Skeletal muscle satellite cell (primary cell): ENCODE measurements around the gene S100A1.

Experiments
- H3K27me3 ChIP-seq: 2 replicates; pipeline ENCODE4 v1.7.0; 2013; ENCODE audit warnings: low read length; ENCODE audit not compliant: control insufficient read depth, insufficient read depth
- H3K36me3 ChIP-seq: 2 replicates; pipeline ENCODE4 v1.7.0; 2013; ENCODE audit warnings: mild to moderate bottlenecking, control low read depth, low read length; ENCODE audit not compliant: insufficient read depth
- H3K4me1 ChIP-seq: 2 replicates; pipeline ENCODE4 v1.7.0; 2013; ENCODE audit warnings: low read length; ENCODE audit not compliant: control insufficient read depth, insufficient read depth
- H3K4me2 ChIP-seq: 2 replicates; pipeline ENCODE4 v1.7.0; 2013; ENCODE audit warnings: mild to moderate bottlenecking, low read length
- H3K4me3 ChIP-seq: 2 replicates; pipeline ENCODE4 v1.7.0; 2013; ENCODE audit warnings: low read length
- H3K9ac ChIP-seq: 2 replicates; pipeline ENCODE4 v1.7.0; 2013; ENCODE audit warnings: mild to moderate bottlenecking, low read depth, low read length, moderate library complexity
- H3K9me3 ChIP-seq: replicated peaks from 2 replicates; pipeline ENCODE4 v1.7.0; 2013; ENCODE audit warnings: mild to moderate bottlenecking, control low read depth, low read length

The S100A1 gene

GRCh38 chr1:153597206-153597605 is 31.0 kb upstream of the S100A1 start:
- H3K9ac ChIP-seq, result no peak overlapping the region
- peak overlapping the region; percentile 18 for H3K4me2 ChIP-seq
- peaks cover 6% of the 10 kb centered on the region for H3K36me3 ChIP-seq
- H3K27me3 ChIP-seq, result no peaks in the 10 kb centered on the region
- no peaks in the 10 kb centered on the region for H3K9me3 ChIP-seq
- H3K4me1 ChIP-seq, result peaks cover 29% of the 10 kb centered on the region
- no peak overlapping the region for H3K4me3 ChIP-seq

DNA sequence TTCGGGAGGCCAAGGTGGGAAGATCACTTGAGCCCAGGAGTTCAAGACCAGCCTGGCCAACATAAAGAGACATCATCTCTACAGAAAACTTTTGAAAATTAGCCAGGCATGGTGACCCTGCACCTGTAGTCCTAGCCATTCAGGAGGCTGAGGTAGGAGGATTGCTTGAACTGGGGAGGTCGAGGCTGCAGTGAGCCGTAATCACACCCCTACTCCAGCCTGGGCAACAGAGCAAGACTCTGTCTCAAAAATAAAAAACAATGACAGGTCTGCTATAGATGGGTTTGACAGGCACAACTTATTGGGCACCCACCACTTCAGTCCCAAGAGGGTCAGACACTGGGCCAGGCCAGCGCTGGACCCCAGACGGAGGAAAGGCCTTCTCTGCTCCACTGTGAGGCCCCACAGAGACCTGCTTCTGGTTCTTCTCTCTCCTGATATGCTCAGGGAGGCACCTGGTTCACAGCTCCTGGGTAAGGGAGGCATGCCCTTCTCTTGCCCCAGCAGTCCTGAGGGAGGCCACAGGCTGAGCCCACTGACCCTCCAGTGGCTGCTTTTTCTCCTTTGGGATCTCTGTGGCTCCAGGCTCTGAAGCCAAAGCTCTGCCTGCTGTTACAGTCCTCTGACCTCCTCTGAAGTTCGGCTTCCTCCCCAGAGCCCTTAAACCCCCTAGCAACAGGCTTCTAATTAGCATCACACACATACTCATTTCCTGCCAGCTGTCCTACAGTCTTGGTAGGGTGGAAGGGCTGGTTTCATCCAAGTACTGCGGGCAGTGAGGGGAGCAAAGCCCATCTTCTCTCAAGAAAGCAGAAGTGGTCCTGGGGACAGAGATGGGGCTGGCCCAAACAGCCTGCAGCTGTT is 29.7 kb upstream of the S100A1 start:
- Histone ChIP-seq H3K9me3 (no peaks in the 10 kb centered on the region), H3K9ac (peak overlapping the region; percentile 71), H3K27me3 (no peaks in the 10 kb centered on the region), H3K4me3 (no peak overlapping the region), H3K4me1 (peaks cover 29% of the 10 kb centered on the region), H3K36me3 (peaks cover 6% of the 10 kb centered on the region), H3K4me2 (no peak overlapping the region)

- Histone ChIP-seq H3K4me2 (no peak overlapping the region), H3K9me3 (no peaks in the 10 kb centered on the region), H3K27me3 (no peaks in the 10 kb centered on the region), H3K4me1 (peaks cover 29% of the 10 kb centered on the region), H3K36me3 (peaks cover 9% of the 10 kb centered on the region), H3K9ac (peak overlapping the region; percentile 29), H3K4me3 (no peak overlapping the region)
Measured at GRCh38 chr1:153599847-153600246, 28.4 kb upstream of the S100A1 start.

DNA sequence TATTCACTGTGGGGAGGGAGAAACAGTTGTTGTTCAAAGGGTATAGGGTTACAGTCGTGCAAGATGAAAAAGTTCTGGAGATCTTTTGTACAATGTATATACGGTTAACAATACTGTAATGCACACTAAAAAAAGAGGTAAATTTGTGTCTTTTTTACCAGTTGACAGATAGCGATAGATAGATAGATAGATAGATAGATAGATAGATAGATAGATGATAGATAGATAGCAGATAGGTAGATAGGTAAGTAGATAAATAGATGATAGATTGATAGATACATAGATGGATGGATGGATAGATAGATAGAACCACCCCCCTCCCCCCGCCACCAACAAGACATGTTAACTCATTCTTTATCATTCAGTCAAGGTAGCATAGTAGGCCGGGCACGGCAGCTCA is 25.5 kb upstream of the S100A1 start:
- H3K9ac ChIP-seq, result no peak overlapping the region
- no peaks in the 10 kb centered on the region for H3K27me3 ChIP-seq
- no peak overlapping the region for H3K4me3 ChIP-seq
- no peak overlapping the region for H3K4me2 ChIP-seq
- H3K9me3 ChIP-seq, result no peaks in the 10 kb centered on the region
- H3K4me1 ChIP-seq, result peaks cover 26% of the 10 kb centered on the region
- peaks cover 36% of the 10 kb centered on the region for H3K36me3 ChIP-seq

DNA sequence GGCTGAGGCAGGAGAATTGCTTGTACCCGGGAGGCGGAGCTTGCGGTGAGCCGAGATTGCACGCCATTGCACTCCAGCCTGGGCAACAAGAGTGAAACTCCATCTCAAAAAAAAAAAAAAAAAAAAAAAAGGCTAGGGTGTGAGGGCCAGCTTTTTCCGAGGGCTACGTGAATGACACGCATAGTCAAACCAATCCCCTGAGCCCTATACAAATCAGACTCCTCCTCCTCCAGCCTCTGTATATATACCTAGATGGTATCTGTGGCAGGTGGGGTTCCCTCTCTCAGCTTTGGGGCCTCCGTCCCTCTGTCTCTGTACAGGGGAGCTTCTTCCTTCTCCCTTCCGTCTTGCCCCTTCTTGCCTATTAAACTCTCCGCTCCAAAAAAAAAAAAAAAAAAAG is 22.0 kb upstream of the S100A1 start:
- no peak overlapping the region for H3K4me2 ChIP-seq
- H3K9ac ChIP-seq, result no peak overlapping the region
- peaks cover 43% of the 10 kb centered on the region for H3K36me3 ChIP-seq
- H3K9me3 ChIP-seq, result no peaks in the 10 kb centered on the region
- no peaks in the 10 kb centered on the region for H3K27me3 ChIP-seq
- H3K4me1 ChIP-seq, result peaks cover 36% of the 10 kb centered on the region
- H3K4me3 ChIP-seq, result no peak overlapping the region

DNA sequence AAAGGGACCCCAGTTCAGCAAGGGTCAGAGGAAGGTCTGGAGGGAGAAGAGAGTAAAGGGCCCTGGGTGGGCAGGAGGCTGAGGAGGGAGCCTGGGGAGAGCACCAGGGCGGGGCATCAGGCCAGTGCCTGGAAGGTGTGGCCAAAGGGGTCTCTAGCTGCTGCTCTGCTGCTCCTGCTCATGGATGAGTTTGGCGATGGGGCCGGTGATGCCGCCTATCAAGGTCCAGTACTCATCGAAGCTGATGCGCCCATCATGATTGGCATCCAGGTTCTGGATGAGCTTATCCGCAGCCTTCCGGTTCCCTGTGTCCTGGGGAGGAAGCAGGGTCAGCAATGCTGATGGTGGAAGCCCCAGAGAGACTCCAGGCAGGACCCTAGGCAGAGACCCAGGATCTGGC is 20.9 kb upstream of the S100A1 start:
- Histone ChIP-seq H3K36me3 (peaks cover 46% of the 10 kb centered on the region), H3K4me1 (peaks cover 36% of the 10 kb centered on the region), H3K4me3 (peak overlapping the region; percentile 92), H3K27me3 (no peaks in the 10 kb centered on the region), H3K9ac (peak overlapping the region; percentile 90), H3K9me3 (no peaks in the 10 kb centered on the region), H3K4me2 (peak overlapping the region; percentile 94)

- H3K4me2 ChIP-seq, result peak overlapping the region; percentile 94
- peaks cover 38% of the 10 kb centered on the region for H3K4me1 ChIP-seq
- H3K9ac ChIP-seq, result peak overlapping the region; percentile 90
- no peaks in the 10 kb centered on the region for H3K27me3 ChIP-seq
- H3K36me3 ChIP-seq, result peaks cover 46% of the 10 kb centered on the region
- peak overlapping the region; percentile 92 for H3K4me3 ChIP-seq
- no peaks in the 10 kb centered on the region for H3K9me3 ChIP-seq
Measured at GRCh38 chr1:153608089-153608682, 20.0 kb upstream of the S100A1 start.

DNA sequence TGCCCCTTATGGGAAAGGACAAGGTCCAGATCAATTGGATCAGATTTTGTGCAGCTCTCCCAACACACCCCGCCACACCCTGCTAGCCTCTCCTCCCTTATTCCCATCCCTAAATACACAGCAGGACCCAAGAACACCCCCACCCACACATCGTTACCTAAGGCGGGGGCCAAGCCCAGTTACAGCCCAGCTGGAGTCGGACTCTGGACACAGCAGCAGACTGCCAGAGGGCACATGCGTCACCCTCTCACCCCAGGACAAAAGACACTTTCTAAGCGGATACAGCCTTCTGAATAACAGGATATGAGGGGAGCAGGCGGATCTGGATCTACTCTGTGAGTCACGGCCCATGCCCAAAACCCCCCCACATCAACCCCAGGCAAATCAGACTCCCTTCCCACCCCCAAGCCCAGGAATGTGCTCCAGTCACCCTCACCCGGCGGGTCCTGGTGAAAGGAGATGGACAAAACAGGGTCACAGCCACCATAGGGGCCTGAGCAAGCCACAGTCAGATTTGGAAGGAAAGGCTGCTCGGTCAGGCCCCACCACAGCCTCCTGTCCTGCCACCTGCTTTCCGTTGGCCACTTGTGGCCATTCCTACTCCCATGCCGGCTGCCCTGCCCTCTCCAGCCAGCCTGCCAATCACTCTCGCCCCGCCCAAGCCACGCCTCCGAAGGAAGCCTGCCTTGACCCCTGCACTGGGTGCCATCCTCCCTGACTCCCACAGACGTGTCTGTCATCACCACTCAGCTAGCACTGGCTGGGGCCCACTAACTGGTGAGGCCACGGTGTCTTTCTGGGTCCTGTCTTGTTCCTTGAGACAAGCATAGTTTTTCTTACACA is 19.3 kb upstream of the S100A1 start:
- Histone ChIP-seq H3K4me3 (peak overlapping the region; percentile 92), H3K9ac (peak overlapping the region; percentile 90)

DNA sequence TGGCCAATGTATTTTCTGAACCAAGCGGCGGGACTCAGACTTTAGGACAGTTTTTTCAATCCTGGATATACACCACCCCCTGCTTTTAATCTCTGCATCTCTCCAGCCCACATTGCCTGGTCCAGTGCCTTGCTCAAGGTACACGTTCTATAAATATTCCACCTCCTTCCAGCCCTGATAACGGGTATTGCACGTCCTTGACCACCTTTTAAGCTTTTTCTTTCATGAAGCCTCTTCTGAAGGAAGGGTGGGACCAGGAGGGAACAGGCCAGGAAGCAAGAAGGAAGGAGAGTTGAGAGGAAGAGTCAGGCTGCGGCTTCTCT is 18.7 kb upstream of the S100A1 start:
- peak overlapping the region; percentile 92 for H3K4me3 ChIP-seq
- H3K27me3 ChIP-seq, result no peaks in the 10 kb centered on the region
- H3K9me3 ChIP-seq, result no peaks in the 10 kb centered on the region
- H3K4me2 ChIP-seq, result peak overlapping the region; percentile 94
- peak overlapping the region; percentile 90 for H3K9ac ChIP-seq
- peaks cover 46% of the 10 kb centered on the region for H3K36me3 ChIP-seq
- H3K4me1 ChIP-seq, result peaks cover 42% of the 10 kb centered on the region

More for the DNA sequence above, 19.3 kb upstream of the S100A1 start:
- H3K9me3 ChIP-seq, result no peaks in the 10 kb centered on the region
- peak overlapping the region; percentile 94 for H3K4me2 ChIP-seq
- H3K4me1 ChIP-seq, result peaks cover 42% of the 10 kb centered on the region
- H3K36me3 ChIP-seq, result peaks cover 46% of the 10 kb centered on the region
- no peaks in the 10 kb centered on the region for H3K27me3 ChIP-seq

DNA sequence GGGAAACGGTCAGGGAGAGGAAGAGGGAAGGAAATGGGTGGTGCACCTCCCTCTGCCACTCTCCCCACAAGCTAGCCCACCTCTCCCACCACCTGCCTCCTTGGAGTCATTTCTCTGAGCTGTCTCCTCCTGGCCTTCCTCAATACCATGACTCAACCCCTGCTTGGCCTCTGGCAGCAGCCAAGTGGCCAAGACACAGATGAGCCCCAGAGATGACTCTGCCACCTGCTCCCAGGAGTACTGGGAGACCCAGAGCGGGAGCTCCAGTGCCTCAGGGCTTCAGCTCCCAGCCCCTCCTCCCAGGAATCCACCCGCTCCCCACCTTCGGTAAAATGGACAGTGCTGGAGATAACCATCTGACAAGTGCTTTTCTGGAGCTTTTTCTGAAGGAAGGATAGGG is 17.9 kb upstream of the S100A1 start:
- Histone ChIP-seq H3K9me3 (no peaks in the 10 kb centered on the region), H3K27me3 (no peaks in the 10 kb centered on the region), H3K36me3 (peaks cover 38% of the 10 kb centered on the region), H3K4me2 (peak overlapping the region; percentile 94), H3K9ac (peak overlapping the region; percentile 90), H3K4me1 (peaks cover 42% of the 10 kb centered on the region), H3K4me3 (peak overlapping the region; percentile 92)

GRCh38 chr1:153610811-153611301 is 17.4 kb upstream of the S100A1 start:
- H3K36me3 ChIP-seq, result peaks cover 35% of the 10 kb centered on the region
- peaks cover 42% of the 10 kb centered on the region for H3K4me1 ChIP-seq
- peak overlapping the region; percentile 90 for H3K9ac ChIP-seq

More at GRCh38 chr1:153610811-153611301, 17.4 kb upstream of the S100A1 start:
- peak overlapping the region; percentile 94 for H3K4me2 ChIP-seq
- no peaks in the 10 kb centered on the region for H3K9me3 ChIP-seq
- H3K4me3 ChIP-seq, result peak overlapping the region; percentile 92
- H3K27me3 ChIP-seq, result no peaks in the 10 kb centered on the region
